ENCODE data around the gene GADD45B. TPM values are rescaled to one million over a fixed set of nuclear protein-coding genes. Genes with fewer than 3 reads are reported as not detected.
"Not testable (repeated sequence)": the region's sequence is repeated elsewhere in the genome, so short reads cannot be mapped to it uniquely, and the experiment has no call there.

Gene GADD45B
- total RNA-seq, 1 donor = 54.8 TPM

DNA sequence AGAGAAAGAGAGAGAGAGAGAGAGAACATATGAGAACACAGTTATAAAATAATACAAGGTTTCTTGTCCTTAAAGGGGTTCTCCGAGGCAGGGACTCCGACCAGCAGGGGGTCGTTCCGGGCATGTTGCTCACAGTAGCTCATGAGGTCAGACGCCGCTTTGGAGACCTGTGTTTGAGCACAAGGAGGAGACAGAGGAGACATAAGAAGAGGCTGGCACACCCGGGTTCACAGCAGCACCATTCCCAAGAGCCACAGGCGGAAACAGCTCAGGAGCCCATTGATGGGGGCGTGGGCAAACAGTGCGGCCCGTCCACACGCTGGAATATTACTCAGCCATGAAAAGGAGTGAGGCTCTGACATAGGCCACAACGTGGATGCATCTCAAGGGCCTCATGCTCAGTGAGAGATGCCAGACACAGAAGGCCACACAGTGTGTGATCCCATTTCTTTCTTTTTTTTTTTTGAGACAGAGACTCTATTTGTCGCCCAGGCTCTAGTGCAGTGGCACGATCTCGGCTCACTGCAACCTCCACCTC, 39.1 kb downstream of the GADD45B start:
- no peak for DNase-seq (ENCODE audit: low read depth)
- TF ChIP-seq, protein P1, sequence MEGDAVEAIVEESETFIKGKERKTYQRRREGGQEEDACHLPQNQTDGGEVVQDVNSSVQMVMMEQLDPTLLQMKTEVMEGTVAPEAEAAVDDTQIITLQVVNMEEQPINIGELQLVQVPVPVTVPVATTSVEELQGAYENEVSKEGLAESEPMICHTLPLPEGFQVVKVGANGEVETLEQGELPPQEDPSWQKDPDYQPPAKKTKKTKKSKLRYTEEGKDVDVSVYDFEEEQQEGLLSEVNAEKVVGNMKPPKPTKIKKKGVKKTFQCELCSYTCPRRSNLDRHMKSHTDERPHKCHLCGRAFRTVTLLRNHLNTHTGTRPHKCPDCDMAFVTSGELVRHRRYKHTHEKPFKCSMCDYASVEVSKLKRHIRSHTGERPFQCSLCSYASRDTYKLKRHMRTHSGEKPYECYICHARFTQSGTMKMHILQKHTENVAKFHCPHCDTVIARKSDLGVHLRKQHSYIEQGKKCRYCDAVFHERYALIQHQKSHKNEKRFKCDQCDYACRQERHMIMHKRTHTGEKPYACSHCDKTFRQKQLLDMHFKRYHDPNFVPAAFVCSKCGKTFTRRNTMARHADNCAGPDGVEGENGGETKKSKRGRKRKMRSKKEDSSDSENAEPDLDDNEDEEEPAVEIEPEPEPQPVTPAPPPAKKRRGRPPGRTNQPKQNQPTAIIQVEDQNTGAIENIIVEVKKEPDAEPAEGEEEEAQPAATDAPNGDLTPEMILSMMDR (IDR thresholded peaks at IDR 0.05; ENCODE audit: insufficient read depth, low read depth, low read length) = no peak
- H3K4me3 ChIP-seq (ENCODE audit: low read depth, low read length) = no peak overlapping the region

DNA sequence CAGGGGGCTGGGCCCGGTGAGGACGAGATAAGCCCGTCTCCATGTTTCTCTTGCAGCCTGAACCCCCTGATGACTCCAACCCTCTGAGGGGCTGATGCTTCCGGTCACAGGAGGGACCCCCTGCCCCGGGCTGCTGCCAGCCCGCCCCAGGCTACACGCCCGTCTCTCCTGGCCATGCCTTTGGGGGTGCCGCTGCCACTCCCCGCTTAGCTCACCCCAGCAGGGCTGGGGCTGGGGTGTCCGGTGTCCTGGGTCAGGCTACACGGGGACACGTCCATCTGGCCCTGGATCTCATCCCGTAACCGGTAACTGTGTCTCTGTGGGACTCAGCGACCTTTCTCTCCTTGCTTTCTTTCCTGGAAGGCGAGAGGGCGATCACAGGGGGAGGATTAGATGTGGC, 40.8 kb downstream of the GADD45B start:
- no peak for DNase-seq (ENCODE audit: low read depth)
- H3K4me3 ChIP-seq (ENCODE audit: low read depth, low read length) = no peak overlapping the region
- TF ChIP-seq, protein P1 (IDR thresholded peaks at IDR 0.05; ENCODE audit: insufficient read depth, low read depth, low read length) = no peak

DNA sequence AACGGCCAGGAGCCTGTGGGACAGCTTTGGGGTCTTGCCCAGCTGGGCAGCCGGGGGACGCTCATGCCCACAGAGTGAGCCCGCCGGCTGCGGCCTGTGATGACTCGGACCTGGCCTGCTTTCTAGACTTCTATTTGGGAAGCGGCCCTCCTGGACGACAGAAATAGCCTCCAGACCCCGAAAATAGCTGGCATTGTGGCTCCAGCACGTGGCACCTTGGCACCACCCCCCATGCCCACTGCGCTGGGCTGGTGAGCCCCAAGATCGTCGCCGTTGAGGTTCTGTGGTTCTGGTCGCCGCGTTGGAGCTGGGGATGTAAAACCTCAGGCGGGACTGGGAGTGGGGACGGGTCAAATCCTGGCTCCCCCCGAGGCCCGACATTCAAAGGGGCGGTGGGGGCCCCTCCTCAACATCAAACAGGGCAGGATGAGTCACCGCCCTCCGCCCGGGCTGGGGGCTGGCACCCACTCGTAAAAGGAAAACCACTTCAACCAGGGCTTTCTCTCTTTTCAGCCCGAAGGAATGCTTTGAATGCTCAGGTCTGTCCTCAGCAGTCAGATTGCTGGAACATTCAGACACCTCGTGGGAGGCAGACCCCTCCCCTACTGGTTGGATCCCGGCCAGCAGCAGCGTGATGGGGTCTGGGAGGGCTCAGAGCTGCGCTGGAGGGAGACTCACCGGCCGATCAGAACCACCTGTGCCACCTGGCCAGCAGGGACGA, 42.1 kb downstream of the GADD45B start:
- DNase-seq (ENCODE audit: low read depth) = peak; percentile 28
- no peak overlapping the region for H3K4me3 ChIP-seq (ENCODE audit: low read depth, low read length)
- TF ChIP-seq, protein P1 (IDR thresholded peaks at IDR 0.05; ENCODE audit: insufficient read depth, low read depth, low read length) = no peak

DNA sequence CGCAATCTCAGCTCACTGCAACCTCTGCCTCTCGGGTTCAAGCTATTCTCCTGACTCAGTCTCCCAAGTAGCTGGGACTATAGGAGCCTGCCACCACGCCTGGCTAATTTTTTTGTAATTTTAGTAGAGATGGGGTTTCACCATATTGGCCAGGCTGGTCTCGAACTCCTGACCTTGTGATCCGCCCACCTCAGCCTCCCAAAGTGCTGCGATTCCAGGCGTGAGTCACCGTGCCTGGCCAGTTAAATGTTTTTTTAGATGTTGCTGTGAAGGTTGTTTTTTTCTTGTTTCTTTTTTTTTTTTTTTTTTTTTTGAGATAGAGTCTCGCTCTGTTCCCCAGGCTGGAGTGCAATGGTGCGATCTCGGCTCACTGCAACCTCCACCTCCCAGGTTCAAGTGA, 42.9 kb downstream of the GADD45B start:
- not testable (repeated sequence) for DNase-seq (ENCODE audit: low read depth); H3K4me3 ChIP-seq (ENCODE audit: low read depth, low read length)

DNA sequence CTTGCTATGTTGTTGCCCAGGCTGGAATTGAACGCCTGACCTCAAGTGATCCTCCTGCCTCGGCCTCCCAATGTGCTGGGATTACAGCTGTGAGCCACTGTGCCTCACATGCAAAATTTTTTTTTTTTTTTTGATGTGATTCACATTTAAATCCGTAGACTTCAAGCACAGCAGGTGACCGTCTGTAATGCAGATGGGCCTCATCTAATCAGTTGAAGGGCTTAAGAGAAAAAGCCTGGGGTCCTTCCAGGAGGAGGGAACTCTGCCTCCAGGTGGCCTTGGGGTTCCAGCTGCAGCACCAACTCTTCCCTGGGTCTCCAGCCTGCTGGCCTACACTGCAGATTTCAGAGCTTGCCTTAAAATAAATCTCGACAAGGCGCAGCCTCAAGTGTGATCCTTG, 43.6 kb downstream of the GADD45B start:
- no peak overlapping the region for H3K4me3 ChIP-seq (ENCODE audit: low read depth, low read length)
- DNase-seq (ENCODE audit: low read depth) = no peak
- TF ChIP-seq, protein P1 (IDR thresholded peaks at IDR 0.05; ENCODE audit: insufficient read depth, low read depth, low read length) = no peak

DNA sequence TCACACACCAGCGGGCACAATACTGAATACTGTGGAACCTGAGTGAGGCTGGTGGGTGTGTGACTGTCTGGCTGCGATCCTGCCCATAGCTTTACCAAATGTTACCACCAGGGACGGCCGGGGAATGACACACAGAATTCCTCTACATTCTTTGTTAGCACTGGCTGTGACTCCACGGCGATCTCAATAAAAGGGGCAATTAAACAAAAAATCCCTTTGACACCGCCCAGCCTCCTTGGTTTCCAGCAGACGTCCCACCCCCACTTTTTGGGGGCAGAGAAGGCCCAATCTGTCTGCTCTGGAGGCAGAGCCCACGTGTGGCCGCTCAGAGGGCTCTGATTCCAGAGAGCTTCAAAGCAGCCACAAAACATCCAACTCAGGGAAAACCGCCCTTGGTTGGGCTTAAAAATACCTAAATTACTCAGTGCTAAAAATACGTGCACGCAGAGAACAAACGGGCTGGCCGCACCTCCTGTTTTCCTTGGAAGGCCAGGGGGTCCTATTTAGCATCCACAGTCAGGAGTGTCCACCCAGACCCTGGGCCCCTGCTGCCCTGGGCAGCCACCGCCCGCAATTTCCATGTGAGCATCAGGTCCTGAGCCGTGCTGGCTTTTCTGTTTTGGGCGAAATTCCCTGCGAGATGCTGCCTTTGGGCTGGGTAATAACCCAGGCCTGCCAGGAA, 47.8 kb downstream of the GADD45B start:
- peak; percentile 59 for DNase-seq (ENCODE audit: low read depth)
- TF ChIP-seq, protein P1 (IDR thresholded peaks at IDR 0.05; ENCODE audit: insufficient read depth, low read depth, low read length) = peak; percentile 43

DNA sequence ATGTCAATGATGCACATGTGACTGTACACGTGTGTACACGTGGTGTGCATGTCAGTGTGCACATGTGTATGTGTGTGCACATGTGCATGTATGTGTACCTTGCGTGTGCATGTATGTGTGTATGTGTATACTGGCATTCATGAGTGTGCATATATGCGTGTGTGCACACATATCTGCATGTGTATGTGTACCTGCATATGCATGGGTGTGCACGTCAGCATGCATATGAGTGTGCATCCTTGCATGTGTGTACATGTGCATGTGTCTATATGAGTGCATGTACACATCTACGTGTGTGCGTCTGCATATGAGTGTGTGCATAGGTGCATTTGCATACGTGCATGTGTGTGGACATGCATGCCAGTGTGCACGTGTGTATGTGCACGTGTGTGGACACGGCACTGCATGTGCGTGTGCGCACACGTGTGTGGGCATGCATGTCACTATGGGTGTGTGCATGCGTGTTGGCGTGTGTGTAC, 48.5 kb downstream of the GADD45B start:
- H3K4me3 ChIP-seq (ENCODE audit: low read depth, low read length) = no peak overlapping the region
- no peak for DNase-seq (ENCODE audit: low read depth)
- TF ChIP-seq, protein P1 (IDR thresholded peaks at IDR 0.05; ENCODE audit: insufficient read depth, low read depth, low read length) = no peak

More for the DNA sequence above, 47.8 kb downstream of the GADD45B start:
- H3K4me3 ChIP-seq (ENCODE audit: low read depth, low read length) = no peak overlapping the region
